ENCODE results near the gene ACAA1. TPM values are rescaled to one million over a fixed set of nuclear protein-coding genes. Genes with fewer than 3 reads are reported as not detected.

ACAA1 gene
- total and polyA plus RNA-seq, 2 of the 13 experiments (the other 11 are each of a cell fraction or from before 2014, with no cell fraction given): 60.8 to 188 TPM

DNA sequence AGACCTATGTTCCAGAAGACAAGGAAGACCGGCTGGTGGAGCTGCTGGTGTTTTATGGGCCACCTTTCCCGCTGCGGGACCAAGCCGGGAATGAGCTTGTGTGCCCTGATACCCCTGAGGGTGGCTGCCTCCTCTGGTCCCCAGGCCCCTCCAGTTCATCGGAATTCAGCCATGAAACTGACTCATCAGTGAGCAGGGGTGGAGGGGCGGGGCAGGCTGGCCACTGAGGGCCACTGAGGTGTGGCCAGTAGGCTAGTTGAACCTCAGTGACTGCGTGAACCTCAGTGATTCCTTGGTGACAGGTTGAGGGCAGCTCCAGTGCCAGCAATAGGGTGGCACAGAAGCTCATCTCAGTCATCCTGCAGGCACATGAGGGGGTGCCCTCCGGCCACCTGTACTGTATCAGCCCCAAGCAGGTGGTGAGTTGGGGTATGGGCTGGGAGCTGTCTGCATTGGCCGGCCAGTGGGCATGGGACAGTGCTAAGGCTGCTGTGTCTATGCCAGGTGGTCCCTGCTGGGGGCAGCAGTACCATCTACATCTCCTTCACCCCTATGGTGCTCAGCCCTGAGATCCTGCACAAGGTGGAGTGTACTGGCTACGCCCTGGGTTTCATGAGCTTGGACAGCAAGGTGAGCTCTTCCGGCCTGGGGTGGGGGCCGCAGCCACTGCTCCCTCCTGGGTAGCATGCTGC lies 20.3 kb downstream of the ACAA1 start (continued):
- TF ChIP-seq ETV5 (CRISPR knock-in tag; IDR thresholded peaks at IDR 0.05; ENCODE audit: borderline replicate concordance): no peak
- TF ChIP-seq RBM22 (optimal IDR thresholded peaks at IDR 0.05; ENCODE audit: low read length): peak; percentile 46
- TF ChIP-seq KAT8 (CRISPR knock-in tag; IDR thresholded peaks at IDR 0.05): no peak
- peak; percentile 64 for TF ChIP-seq KDM5B (CRISPR knock-in tag; IDR thresholded peaks at IDR 0.05; ENCODE audit: borderline replicate concordance)
- peak; percentile 33; the same call in 1 of the 2 replicates for TF ChIP-seq PITX1 (CRISPR knock-in tag; IDR thresholded peaks at IDR 0.05)
- no peak for TF ChIP-seq ZNF570 (CRISPR knock-in tag; IDR thresholded peaks at IDR 0.05; ENCODE audit: borderline replicate concordance)
- 0 out of 2 replicates have a peak, but pooled peaks have one; percentile 23 for TF ChIP-seq TMF1 (CRISPR knock-in tag; IDR thresholded peaks at IDR 0.05; ENCODE audit: low read depth)
- TF ChIP-seq ZNF816 (CRISPR knock-in tag; IDR thresholded peaks at IDR 0.05; ENCODE audit: borderline replicate concordance): no peak
- peak; percentile 60; the same call in 1 of the 2 replicates for TF ChIP-seq REL (CRISPR knock-in tag; conservative IDR thresholded peaks at IDR 0.05)
- peak; percentile 39 for TF ChIP-seq POLR2AphosphoS5 (IDR thresholded peaks at IDR 0.05; ENCODE audit: low read depth, low read length)
- TF ChIP-seq ZNF335 (CRISPR knock-in tag; IDR thresholded peaks at IDR 0.05): no peak
- TF ChIP-seq NONO (IDR thresholded peaks at IDR 0.05): no peak
- peak; percentile 66 for TF ChIP-seq NONO (CRISPR knock-in tag; conservative IDR thresholded peaks at IDR 0.05)
- no peak for TF ChIP-seq GFI1 (CRISPR knock-in tag; IDR thresholded peaks at IDR 0.05; ENCODE audit: borderline replicate concordance)
- no peak for TF ChIP-seq PHF5A (CRISPR knock-in tag; IDR thresholded peaks at IDR 0.05; ENCODE audit: low read depth, unreplicated experiment)
- no peak for TF ChIP-seq ZSCAN20 (CRISPR knock-in tag; IDR thresholded peaks at IDR 0.05; ENCODE audit: borderline replicate concordance)
- peak; percentile 44; the same call in 1 of the 2 replicates for TF ChIP-seq HNRNPL (IDR thresholded peaks at IDR 0.05; ENCODE audit: low read depth, low read length)
- TF ChIP-seq SP1 (IDR thresholded peaks at IDR 0.05): no peak
- TF ChIP-seq SP1 (CRISPR knock-in tag; IDR thresholded peaks at IDR 0.05): no peak
- no peak for TF ChIP-seq MYNN (CRISPR knock-in tag; IDR thresholded peaks at IDR 0.05; ENCODE audit: low read depth)
- 0 out of 2 replicates have a peak, but pooled peaks have one; percentile 23 for TF ChIP-seq ZNF780A (CRISPR knock-in tag; IDR thresholded peaks at IDR 0.05)
- no peak for TF ChIP-seq NR2C2 (CRISPR knock-in tag; IDR thresholded peaks at IDR 0.05; ENCODE audit: borderline replicate concordance)
- TF ChIP-seq GABPB1 (CRISPR knock-in tag; IDR thresholded peaks at IDR 0.05): no peak
- TF ChIP-seq TBX2 (CRISPR knock-in tag; IDR thresholded peaks at IDR 0.05; ENCODE audit: borderline replicate concordance): no peak
- TF ChIP-seq ZNF382 (CRISPR knock-in tag; IDR thresholded peaks at IDR 0.05; ENCODE audit: borderline replicate concordance): no peak
- no peak for TF ChIP-seq MBNL3 (CRISPR knock-in tag; conservative IDR thresholded peaks at IDR 0.05)
- no peak for TF ChIP-seq ARHGAP35 (CRISPR knock-in tag; IDR thresholded peaks at IDR 0.05; ENCODE audit: borderline replicate concordance)
- no peak for TF ChIP-seq ZNF136 (CRISPR knock-in tag; IDR thresholded peaks at IDR 0.05; ENCODE audit: low read depth)
- no peak for TF ChIP-seq HMGA1 (CRISPR knock-in tag; conservative IDR thresholded peaks at IDR 0.05)
- no peak for TF ChIP-seq MATR3 (CRISPR knock-in tag; IDR thresholded peaks at IDR 0.05)
- no peak for TF ChIP-seq ZFYVE20 (CRISPR knock-in tag; IDR thresholded peaks at IDR 0.05; ENCODE audit: borderline replicate concordance, low read depth)
- TF ChIP-seq, protein P1, sequence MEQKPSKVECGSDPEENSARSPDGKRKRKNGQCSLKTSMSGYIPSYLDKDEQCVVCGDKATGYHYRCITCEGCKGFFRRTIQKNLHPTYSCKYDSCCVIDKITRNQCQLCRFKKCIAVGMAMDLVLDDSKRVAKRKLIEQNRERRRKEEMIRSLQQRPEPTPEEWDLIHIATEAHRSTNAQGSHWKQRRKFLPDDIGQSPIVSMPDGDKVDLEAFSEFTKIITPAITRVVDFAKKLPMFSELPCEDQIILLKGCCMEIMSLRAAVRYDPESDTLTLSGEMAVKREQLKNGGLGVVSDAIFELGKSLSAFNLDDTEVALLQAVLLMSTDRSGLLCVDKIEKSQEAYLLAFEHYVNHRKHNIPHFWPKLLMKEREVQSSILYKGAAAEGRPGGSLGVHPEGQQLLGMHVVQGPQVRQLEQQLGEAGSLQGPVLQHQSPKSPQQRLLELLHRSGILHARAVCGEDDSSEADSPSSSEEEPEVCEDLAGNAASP (CRISPR knock-in tag; IDR thresholded peaks at IDR 0.05; ENCODE audit: borderline replicate concordance): no peak
- no peak for TF ChIP-seq MED13 (CRISPR knock-in tag; IDR thresholded peaks at IDR 0.05)
